Right ventricle myocardium superior (tissue), 1 donor: ENCODE results near the gene EXD2. TPM values are rescaled to one million over a fixed set of nuclear protein-coding genes. Genes with fewer than 3 reads are reported as not detected.
"Not testable (repeated sequence)": the region's sequence is repeated elsewhere in the genome, so short reads cannot be mapped to it uniquely, and the experiment has no call there.

Source experiments
- ATAC-seq: fragments of 200-7000 bp; cut with Tn5 transposase; one replicate; pipeline ENCODE4 v1.9.1; 2020; ENCODE audit warnings: mild to moderate bottlenecking; ENCODE audit not compliant: poor library complexity
- DNase-seq: peaks from one replicate; pipeline ENCODE4 v3.0.0-alpha.2; 2020
- intact Hi-C: fragments of 100-400 bp; cut with DNase I; formaldehyde crosslinking; loops from one replicate; pipeline ENCODE4 v1.11.2; 2022
- total RNA-seq: library from RNA; stranded (reverse); fragmentation: NEBNext Ultra II Directional; extraction: Animal tissue kit (Norgen Biotek cat#: 25700); gene quantifications from one replicate; pipeline ENCODE4 v1.2.1, GENCODE V29; 2021
- donor health status: DM: no; HTN: yes; CAD: no; lungs with severe emphysema.

EXD2 gene
- total RNA-seq, 1 donor from 2014 or later, result 16.7 TPM

- intact Hi-C loops, result no loop called here
- ATAC-seq (no peak), DNase-seq (no peak)
Observed at GRCh38 chr14:69288956-69289705, 97.8 kb downstream of the EXD2 start.

GRCh38 chr14:69289811-69290520, 98.7 kb downstream of the EXD2 start:
- intact Hi-C loops, result no loop called here
- DNase-seq (no peak), ATAC-seq (no peak)

- ATAC-seq, intact Hi-C loops, DNase-seq: not testable (repeated sequence)
Observed at GRCh38 chr14:69290881-69291280, 99.6 kb downstream of the EXD2 start.

- no peak for DNase-seq
- no peak for ATAC-seq
Observed at GRCh38 chr14:69291396-69291795, 100.1 kb downstream of the EXD2 start.

GRCh38 chr14:69291891-69292561, 100.7 kb downstream of the EXD2 start:
- no peak for ATAC-seq
- no peak for DNase-seq
- intact Hi-C loops, result no loop called here

More at GRCh38 chr14:69291396-69291795, 100.1 kb downstream of the EXD2 start:
- intact Hi-C loops, result no loop called here

Other genes starting within 250 kb of the EXD2 start
- gene ACTN1, start 212.2 kb upstream of the EXD2 start, total RNA-seq, result 92.5 TPM
- 53.4 TPM for gene DCAF5, start 38.4 kb upstream of the EXD2 start, total RNA-seq
- 101 TPM for gene GALNT16, start 68.7 kb downstream of the EXD2 start, total RNA-seq
- gene ERH, start 206.8 kb downstream of the EXD2 start, total RNA-seq, result 102 TPM
- 16.2 TPM for gene SLC39A9, start 207.2 kb downstream of the EXD2 start, total RNA-seq